WTC11 (cell line): ENCODE measurements around the gene FOXA2.

ENCODE experiments used
- ELF4 ChIP-seq: sonication (generic); formaldehyde crosslinking; IDR thresholded peaks from 2 replicates; pipeline ENCODE4 v1.8.1; 2022; ENCODE audit warnings: low read depth, mild to moderate bottlenecking, moderate library complexity, missing genetic modification reagents
- ETV6 ChIP-seq: sonication (generic); formaldehyde crosslinking; IDR thresholded peaks from 2 replicates; pipeline ENCODE4 v1.8.1; 2022; ENCODE audit warnings: mild to moderate bottlenecking, missing genetic modification reagents
- FOXJ3 ChIP-seq: sonication (generic); formaldehyde crosslinking; IDR thresholded peaks from 2 replicates; pipeline ENCODE4 v1.9.0; 2021; ENCODE audit warnings: missing genetic modification reagents, mild to moderate bottlenecking, borderline replicate concordance
- FOXK1 ChIP-seq: sonication (generic); formaldehyde crosslinking; IDR thresholded peaks from 2 replicates; pipeline ENCODE4 v1.8.0; 2022; ENCODE audit warnings: mild to moderate bottlenecking, moderate library complexity, missing genetic modification reagents
- GABPB1 ChIP-seq: sonication (generic); formaldehyde crosslinking; IDR thresholded peaks from 2 replicates; pipeline ENCODE4 v1.8.1; 2023; ENCODE audit warnings: mild to moderate bottlenecking, missing genetic modification reagents
- MYBL2 ChIP-seq: sonication (generic); formaldehyde crosslinking; IDR thresholded peaks from 2 replicates; pipeline ENCODE4 v1.8.1; 2023; ENCODE audit warnings: mild to moderate bottlenecking, moderate library complexity, missing genetic modification reagents
- RORB ChIP-seq: fragments of 250-450 bp; sonication (Bioruptor Pico); IDR thresholded peaks from 2 replicates; pipeline ENCODE4 v1.9.0; 2021; ENCODE audit warnings: mild to moderate bottlenecking
- SMAD3 ChIP-seq: sonication (generic); formaldehyde crosslinking; IDR thresholded peaks from 2 replicates; pipeline ENCODE4 v1.8.0; 2022; ENCODE audit warnings: missing genetic modification reagents, mild to moderate bottlenecking, borderline replicate concordance
- TF ChIP-seq, protein P1 (sequence below): fragments of 200-600 bp; IDR thresholded peaks from 2 replicates; pipeline ENCODE4 v1.8.0; 2022; ENCODE audit warnings: antibody characterized with exemption
- TF ChIP-seq, protein P2 (sequence below): sonication (generic); formaldehyde crosslinking; IDR thresholded peaks from 2 replicates; pipeline ENCODE4 v1.8.1; 2022; ENCODE audit warnings: low read depth, mild to moderate bottlenecking, moderate library complexity, missing genetic modification reagents, borderline replicate concordance
- TF ChIP-seq, protein P3 (sequence below): fragments of 250-450 bp; sonication (Bioruptor Pico); conservative IDR thresholded peaks from 2 replicates; pipeline ENCODE4 v1.9.0; 2021; ENCODE audit warnings: mild to moderate bottlenecking

DNA sequence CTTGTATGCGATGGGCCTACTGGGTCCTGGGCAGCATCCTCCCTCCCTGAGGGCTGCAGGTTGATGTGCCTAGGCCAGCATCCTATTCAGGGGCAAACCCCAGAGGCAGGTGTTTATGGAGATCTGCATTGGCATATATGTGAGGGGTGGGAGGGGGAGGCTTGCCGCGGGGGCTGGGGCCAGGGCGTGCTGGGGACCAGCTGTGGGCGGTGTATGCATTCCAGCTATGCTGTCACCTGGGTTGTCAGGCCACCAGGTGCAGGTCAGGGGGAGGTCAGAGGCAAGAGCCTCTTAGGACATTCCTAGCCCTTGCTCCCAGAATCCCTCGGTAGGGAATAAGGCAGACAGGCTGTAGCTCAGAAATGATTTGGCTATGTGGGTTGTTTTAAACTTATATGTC lies 11.9 kb downstream of the FOXA2 start:
- no peak for TF ChIP-seq ETV6 (CRISPR knock-in tag)
- TF ChIP-seq, protein P1, sequence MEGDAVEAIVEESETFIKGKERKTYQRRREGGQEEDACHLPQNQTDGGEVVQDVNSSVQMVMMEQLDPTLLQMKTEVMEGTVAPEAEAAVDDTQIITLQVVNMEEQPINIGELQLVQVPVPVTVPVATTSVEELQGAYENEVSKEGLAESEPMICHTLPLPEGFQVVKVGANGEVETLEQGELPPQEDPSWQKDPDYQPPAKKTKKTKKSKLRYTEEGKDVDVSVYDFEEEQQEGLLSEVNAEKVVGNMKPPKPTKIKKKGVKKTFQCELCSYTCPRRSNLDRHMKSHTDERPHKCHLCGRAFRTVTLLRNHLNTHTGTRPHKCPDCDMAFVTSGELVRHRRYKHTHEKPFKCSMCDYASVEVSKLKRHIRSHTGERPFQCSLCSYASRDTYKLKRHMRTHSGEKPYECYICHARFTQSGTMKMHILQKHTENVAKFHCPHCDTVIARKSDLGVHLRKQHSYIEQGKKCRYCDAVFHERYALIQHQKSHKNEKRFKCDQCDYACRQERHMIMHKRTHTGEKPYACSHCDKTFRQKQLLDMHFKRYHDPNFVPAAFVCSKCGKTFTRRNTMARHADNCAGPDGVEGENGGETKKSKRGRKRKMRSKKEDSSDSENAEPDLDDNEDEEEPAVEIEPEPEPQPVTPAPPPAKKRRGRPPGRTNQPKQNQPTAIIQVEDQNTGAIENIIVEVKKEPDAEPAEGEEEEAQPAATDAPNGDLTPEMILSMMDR: no peak
- TF ChIP-seq FOXJ3 (CRISPR knock-in tag): no peak
- no peak for TF ChIP-seq GABPB1 (CRISPR knock-in tag)
- no peak for TF ChIP-seq SMAD3 (CRISPR knock-in tag)
- TF ChIP-seq FOXK1 (CRISPR knock-in tag): no peak
- no peak for TF ChIP-seq RORB (CRISPR knock-in tag)
- TF ChIP-seq, protein P2, sequence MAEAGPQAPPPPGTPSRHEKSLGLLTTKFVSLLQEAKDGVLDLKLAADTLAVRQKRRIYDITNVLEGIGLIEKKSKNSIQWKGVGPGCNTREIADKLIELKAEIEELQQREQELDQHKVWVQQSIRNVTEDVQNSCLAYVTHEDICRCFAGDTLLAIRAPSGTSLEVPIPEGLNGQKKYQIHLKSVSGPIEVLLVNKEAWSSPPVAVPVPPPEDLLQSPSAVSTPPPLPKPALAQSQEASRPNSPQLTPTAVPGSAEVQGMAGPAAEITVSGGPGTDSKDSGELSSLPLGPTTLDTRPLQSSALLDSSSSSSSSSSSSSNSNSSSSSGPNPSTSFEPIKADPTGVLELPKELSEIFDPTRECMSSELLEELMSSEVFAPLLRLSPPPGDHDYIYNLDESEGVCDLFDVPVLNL (CRISPR knock-in tag): no peak
- no peak for TF ChIP-seq MYBL2 (CRISPR knock-in tag)
- TF ChIP-seq, protein P3, sequence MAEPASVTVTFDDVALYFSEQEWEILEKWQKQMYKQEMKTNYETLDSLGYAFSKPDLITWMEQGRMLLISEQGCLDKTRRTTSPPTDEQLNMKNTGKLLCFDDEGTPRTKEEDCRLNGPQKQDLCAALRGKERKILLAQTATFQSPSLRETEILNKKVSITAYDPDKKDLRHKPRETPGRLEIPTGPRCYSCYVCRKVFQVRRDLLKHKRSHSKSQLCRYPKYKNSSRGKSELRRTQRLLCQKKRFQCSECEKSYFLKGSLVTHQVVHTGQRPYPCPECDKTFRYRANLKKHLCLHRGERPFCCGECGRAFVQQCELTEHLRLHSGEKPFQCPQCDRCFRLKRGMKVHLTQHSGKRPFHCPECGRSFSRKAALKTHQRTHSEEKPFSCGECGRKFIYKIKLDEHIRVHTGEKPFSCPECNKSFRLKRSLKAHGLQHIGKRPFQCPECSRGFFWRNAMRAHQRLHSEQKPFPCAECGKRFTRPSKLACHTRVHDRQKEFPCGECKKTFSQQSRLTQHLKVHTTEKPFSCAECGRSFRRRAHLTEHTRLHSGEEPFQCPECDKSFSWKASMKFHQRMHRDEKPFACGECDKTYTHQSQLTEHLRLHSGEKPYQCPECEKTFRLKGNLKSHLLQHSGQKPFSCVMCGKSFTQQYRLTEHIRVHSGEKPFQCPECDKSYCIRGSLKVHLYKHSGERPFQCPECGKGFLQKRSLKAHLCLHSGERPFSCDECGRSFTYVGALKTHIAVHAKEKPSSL: no peak
- no peak for TF ChIP-seq ELF4
